GM21515 (cell line): ENCODE data around the gene ZNF558.

ENCODE experiments used
- ATAC-seq: cut with Tn5 transposase; IDR thresholded peaks from one replicate; pipeline ENCODE4 v1.9.1; 2021; ENCODE audit not compliant: unreplicated experiment

ZNF558 gene

DNA sequence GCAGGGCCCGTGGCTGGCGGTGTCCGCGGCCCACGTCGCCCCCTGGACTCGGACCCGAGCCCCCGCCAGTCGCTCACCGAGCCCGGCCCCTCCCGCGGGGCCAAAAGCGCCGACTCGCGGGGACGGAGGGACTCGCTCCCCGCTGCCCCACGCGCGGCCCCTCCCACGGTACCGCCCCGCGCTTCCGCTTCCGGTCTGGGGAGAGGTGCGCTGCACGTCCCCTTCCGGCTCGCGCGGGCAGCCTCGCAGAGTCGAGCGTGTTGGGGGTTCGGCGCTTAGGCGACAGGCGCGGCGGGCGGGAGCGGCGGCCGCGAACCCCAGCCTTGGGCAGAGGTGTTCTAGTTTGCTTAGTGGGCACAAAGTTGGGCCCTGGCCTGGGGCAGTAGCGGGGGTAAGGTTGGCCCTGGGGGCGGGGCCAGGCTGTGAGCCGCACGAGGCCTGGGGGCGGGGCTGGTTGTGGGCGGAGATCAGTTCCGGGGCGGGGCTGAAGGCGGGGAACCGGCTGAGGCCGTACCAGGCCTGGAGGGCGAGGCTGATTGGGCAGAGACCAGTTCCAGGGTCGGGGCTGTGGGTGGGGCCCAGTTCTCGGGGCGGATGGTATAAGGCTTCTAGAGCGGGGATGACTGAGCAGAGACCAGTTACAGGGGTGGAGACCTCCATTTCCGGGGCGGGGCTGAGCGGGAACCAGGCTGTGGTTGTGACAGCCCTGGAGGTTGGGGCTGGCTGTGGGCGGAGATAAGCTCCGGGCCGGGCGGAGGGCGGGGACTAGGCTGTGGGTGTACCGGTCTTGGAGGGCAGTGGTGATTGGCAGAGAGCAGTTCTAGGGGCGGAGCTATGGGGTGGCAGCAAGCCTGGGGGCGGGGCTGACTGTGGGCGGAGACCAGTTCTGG, at the start of gene ZNF558, which contains the start of gene MBD3L1:
TSS of gene ZNF558 (minus strand) at position 173 of the 890 bp plus-strand sequence. CDS start 9,645 bp downstream, outside the sequence.
TSS of gene MBD3L1 (plus strand) at position 246 of the 890 bp plus-strand sequence. CDS start 10,302 bp downstream, outside the sequence.
- ATAC-seq, result peak; percentile 86

GRCh38 chr19:8881512-8881911, 49.4 kb upstream of the ZNF558 start:
- no peak for ATAC-seq

DNA sequence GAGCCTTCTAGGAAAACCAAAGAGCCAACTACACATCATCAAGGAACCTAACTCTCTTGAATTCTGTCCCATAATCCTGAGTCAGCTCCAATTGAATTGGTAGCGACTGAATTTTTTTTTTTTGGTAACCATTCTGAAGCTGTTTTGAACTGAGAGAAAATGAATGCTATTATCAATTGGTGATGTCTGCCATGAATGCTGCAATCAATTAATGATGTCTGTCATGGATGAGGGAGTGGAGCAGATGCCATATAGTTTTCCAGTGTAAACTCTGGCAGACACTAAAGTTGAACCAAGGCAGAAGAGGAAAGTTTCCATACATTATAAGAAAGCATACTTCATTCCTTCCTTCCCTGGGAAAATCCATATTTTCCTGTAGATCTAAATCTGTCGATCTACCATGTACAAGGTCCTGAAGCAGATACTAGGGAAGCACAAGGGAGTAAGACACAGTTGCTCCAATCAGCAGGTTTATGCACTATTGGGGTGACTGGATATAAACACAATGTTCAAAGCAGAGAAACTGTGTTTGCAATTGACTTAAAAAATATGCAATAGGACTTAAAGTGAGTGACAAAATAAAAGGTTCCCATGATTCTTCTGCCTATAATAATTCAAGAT, 48.9 kb upstream of the ZNF558 start:
- no peak for ATAC-seq

GRCh38 chr19:8877854-8878705, 46.0 kb upstream of the ZNF558 start:
- no peak for ATAC-seq

GRCh38 chr19:8866344-8866743, 34.2 kb upstream of the ZNF558 start:
- no peak for ATAC-seq

DNA sequence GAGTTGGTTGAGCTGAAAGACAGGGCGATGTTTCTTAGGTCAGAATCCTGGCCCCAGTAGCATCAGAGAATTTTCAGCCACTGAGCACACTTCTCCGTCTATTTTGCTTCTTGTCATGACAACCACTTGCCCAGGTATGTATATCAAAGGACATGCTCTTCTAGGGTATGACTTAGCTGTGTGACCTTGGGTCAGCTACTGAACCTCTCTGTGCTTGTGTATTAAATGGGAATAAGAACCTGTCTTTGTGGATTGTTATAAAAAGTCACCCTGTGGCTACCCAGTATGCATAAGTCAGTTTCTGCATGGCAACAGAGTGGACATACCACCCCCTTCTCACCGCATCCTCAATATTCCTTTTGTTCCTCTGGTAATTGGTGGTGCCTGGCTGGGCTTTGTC, 26.2 kb upstream of the ZNF558 start:
- ATAC-seq, result no peak

DNA sequence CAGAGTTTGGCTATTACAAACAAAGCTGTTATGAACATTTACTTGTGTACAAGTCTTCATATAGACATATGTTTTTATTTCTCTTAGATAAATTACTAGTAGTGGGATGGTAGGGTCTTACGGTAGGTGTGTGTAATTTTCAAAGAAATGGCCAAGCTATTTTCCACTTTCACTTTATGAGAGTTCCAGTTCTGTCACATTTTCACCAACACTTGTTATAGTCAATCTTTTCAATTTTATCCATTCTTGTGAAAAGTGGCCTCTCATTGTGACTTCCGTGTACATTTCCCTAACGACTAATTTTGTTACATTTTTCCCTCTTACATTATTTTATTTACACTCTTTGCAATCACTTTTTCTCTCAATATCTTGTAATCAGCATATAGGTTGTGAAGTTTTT, 18.4 kb upstream of the ZNF558 start:
- no peak for ATAC-seq

DNA sequence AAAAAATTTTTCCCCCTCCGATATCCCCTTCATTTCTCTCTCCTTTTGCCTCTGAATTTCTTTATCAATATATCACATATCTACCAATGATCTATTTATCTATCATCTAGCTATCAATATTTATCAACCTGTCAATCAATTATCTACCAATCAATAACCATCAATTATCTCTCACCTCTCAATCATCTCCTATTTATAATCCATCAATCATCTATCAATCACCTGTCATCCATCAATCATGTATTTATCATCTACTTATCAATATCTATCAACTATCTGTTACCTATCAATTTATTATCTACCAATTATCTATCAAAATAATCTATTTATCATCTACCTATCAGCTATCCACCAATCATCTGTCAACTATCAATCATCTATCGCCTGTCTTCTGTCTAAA, 17.1 kb upstream of the ZNF558 start:
- no peak for ATAC-seq

GRCh38 chr19:8846819-8847218, 14.7 kb upstream of the ZNF558 start:
- no peak for ATAC-seq

DNA sequence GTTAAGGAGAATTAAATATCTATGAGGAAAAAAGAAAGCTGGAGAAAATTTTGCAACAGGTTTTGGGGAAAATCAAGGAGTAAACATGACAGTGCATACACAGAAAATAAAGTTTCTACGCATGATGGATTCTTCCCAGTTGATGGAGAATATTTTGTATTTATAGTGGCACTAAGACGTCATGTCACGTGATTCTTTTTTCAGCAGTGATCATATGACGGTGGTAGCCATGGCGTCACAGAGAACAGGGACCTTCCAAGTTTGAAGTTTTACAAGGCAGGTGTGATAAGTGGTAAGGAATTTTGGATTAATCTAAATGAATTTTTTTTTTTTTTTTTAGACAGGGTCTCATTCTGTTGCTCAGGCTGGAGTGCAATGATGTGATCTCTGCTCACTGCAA, 8.6 kb upstream of the ZNF558 start:
- no peak for ATAC-seq

GRCh38 chr19:8835877-8836276, 3.8 kb upstream of the ZNF558 start:
- ATAC-seq, result no peak

DNA sequence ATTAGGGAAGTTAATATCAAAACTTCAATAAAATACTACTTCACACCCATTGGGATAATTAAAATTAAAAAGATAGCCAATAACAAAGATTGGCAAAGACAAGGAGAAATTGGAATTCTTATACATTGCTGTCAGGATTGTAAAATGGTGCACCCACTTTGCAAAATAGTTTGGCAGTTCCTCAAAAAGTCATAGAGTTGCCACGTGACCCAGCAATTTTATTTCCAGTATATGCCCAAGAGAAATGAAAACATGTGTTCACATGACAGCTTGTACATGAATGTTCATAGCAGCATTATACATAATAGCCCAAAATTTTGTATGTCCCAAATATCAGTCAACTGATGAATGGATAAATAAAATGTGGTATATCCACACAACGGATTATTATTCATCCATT, 3.3 kb upstream of the ZNF558 start:
- ATAC-seq, result no peak

- ATAC-seq, result peak; percentile 19
Observed at GRCh38 chr19:8831832-8832131, 322 bp downstream of the ZNF558 start.

DNA sequence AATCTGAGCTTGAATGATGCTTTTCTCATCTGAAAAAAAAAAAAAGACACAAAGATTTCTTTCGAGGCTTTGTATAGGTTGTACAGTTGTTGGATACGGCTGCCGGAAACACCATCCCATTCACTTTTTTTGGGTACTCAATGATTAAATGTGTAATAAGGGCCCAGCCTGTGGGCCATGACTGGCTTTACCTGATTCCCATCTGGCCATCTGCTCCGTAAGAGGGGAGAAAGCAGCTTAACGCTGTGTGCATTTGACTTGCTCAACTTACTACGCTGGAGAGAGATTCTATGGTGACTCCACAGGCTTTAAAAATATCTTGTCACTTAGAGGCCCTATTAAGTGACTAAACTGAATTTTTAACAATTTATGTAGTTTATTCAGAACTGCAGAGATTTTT, 731 bp downstream of the ZNF558 start:
- no peak for ATAC-seq

DNA sequence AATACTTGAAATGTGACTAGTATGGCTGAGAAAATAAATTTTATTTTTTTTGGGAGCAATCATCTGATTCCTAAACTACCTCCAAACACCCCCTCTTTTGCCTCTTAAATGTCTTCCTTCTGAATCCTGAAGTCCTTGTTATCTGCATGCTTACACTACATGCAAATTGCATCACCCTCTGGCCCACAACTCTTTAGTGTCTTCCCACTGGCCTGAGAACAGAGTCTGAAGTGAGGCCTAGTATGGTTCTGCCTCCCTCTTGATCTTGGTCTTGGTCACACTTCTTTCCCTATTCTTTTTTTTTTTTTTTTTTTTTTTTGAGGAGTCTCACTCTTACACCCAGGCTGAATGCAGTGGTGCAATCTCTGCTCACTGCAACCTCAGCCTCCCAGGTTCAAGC, 4.8 kb downstream of the ZNF558 start:
- ATAC-seq, result no peak

DNA sequence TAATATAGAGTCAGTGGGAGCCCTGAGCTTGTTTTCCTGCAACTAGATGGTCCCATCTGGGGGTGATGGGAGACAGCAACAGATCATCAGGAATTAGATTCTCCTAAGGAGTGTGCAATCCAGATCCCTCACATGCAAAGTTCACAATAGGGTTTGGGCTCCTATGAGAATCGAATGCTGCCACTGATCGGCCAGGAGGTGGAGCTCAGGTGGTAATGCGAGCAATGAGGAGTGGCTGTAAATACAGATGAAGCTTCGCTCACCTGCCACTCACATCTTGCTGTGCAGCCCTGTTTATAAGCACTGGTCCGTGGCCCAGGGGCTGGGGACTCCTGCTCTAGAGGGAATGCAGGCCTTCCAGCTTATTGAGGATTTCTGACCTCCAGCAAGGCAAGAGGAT, 5.7 kb downstream of the ZNF558 start:
- ATAC-seq, result no peak

DNA sequence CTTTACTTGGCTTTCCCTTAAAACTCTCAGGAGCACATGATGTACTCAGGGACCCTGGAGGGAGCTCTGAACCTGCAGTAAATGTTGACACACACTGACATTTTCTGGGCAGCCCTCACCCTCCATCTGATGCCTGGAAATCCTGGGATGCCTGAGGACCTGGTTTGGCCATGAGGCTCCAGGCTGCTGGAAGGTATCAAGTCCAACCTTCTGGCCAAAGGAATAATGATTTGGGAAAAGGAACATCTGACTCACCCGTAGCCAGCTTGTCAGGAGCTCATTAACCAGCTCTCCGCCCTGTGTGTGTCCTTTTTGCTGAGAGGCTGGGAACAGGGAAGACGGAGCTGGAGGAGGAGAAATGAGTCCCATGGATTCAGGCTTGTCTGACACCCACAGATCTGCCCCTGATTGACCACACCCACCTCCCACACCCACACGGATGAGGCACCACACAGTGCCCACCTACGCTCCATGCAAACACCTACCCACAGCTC, 10.3 kb downstream of the ZNF558 start:
- no peak for ATAC-seq

- ATAC-seq, result no peak
Observed at GRCh38 chr19:8820234-8820633, 11.9 kb downstream of the ZNF558 start.

DNA sequence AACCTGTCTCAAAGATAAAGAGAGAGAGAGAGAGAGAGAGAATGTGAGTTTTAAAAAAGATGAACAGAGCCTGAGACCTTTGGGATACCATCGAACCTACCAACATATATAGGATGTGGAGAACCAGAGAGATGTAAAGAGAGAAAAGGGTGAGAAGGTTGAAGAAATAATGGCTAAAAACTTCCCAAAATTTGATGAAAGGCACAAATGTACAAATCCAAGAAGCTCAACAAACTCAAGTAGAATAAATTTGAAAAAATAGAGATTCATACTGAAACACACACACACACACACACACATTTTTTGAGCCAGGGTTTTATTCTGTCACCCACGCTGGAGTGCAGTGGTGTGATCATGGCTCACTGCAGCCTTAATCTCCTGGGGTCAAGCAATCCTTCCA, 16.3 kb downstream of the ZNF558 start:
- ATAC-seq, result no peak

- no peak for ATAC-seq
Observed at GRCh38 chr19:8814176-8814575, 17.9 kb downstream of the ZNF558 start.
